HG03139 (cell line): ENCODE results near the gene KRTAP25-1.

Source experiments
- ATAC-seq: cut with Tn5 transposase; IDR thresholded peaks from one replicate; pipeline ENCODE4 v1.9.1; 2021; ENCODE audit not compliant: unreplicated experiment

Gene KRTAP25-1

GRCh38 chr21:30249936-30250335 is 39.4 kb downstream of the KRTAP25-1 start:
- no peak for ATAC-seq

- ATAC-seq: no peak
Measured at GRCh38 chr21:30248844-30249243, 40.5 kb downstream of the KRTAP25-1 start.

GRCh38 chr21:30245061-30245460 is 44.3 kb downstream of the KRTAP25-1 start:
- ATAC-seq: no peak

GRCh38 chr21:30243691-30244090 is 45.6 kb downstream of the KRTAP25-1 start:
- no peak for ATAC-seq

GRCh38 chr21:30240661-30241060 is 48.7 kb downstream of the KRTAP25-1 start:
- ATAC-seq: no peak
